ENCODE measurements around the gene PATJ. TPM values are rescaled to one million over a fixed set of nuclear protein-coding genes. Genes with fewer than 3 reads are reported as not detected.
"Not testable (repeated sequence)": the region's sequence is repeated elsewhere in the genome, so short reads cannot be mapped to it uniquely, and the experiment has no call there.

PATJ gene
- total RNA-seq, 1 experiment from 2014 or later, result 57.9 TPM

- TF ChIP-seq ZSCAN18 (CRISPR knock-in tag; IDR thresholded peaks at IDR 0.05), result peak; percentile 77; the same call in 1 of the 2 replicates
- peak; percentile 39; the same call in 1 of the 2 replicates for TF ChIP-seq ZNF423 (CRISPR knock-in tag; IDR thresholded peaks at IDR 0.05)
- peak; percentile 39; the same call in 1 of the 2 replicates for TF ChIP-seq MXD4 (CRISPR knock-in tag; IDR thresholded peaks at IDR 0.05; ENCODE audit: borderline replicate concordance)
- TF ChIP-seq ESRRA (CRISPR knock-in tag; IDR thresholded peaks at IDR 0.05; ENCODE audit: borderline replicate concordance), result peak; percentile 78; the same call in 1 of the 2 replicates
- TF ChIP-seq ZNF532 (CRISPR knock-in tag; IDR thresholded peaks at IDR 0.05; ENCODE audit: borderline replicate concordance), result peak; percentile 35; the same call in 1 of the 2 replicates
- DNase-seq (ENCODE audit: low spot score), result peak; percentile 23
- not testable (repeated sequence) for H3K36me3 Mint-ChIP-seq; H3K4me1 Mint-ChIP-seq; H3K4me3 Mint-ChIP-seq; H3K27me3 Mint-ChIP-seq (ENCODE audit: low read depth)
- POLR2A ChIA-PET, result interaction anchor here (0.7 kb wide), 1 partner anchor 15 kb away, joined by 4 read pairs; no protein-coding TSS in a partner anchor
- peaks cover 12% of the 10 kb centered on the region for H3K9me3 Mint-ChIP-seq
- ATAC-seq, result peak; percentile 65
- CTCF ChIA-PET, result interaction anchor here (0.8 kb wide), 1 partner anchor 28 kb away, joined by 3 read pairs; no protein-coding TSS in a partner anchor
- H3K27ac Mint-ChIP-seq, result peak overlapping the region; percentile 80; the same call in 1 of the 2 replicates
These were observed 224.4 kb downstream of the PATJ start for GRCh38 chr1:61966450-61967225.

GRCh38 chr1:61967750-61968149 is 225.5 kb downstream of the PATJ start:
- ChIA-PET POLR2A (no interaction called here), CTCF (interaction anchor here (0.6 kb wide), 1 partner anchor 254 kb away, joined by 3 read pairs; no protein-coding TSS in a partner anchor)
- no peak for ATAC-seq
- no peak for TF ChIP-seq ZNF425 (CRISPR knock-in tag; conservative IDR thresholded peaks at IDR 0.05)
- TF ChIP-seq ESRRA (CRISPR knock-in tag; IDR thresholded peaks at IDR 0.05; ENCODE audit: borderline replicate concordance), result no peak
- TF ChIP-seq ZNF532 (CRISPR knock-in tag; IDR thresholded peaks at IDR 0.05; ENCODE audit: borderline replicate concordance), result no peak
- TF ChIP-seq ZNF396 (CRISPR knock-in tag; IDR thresholded peaks at IDR 0.05; ENCODE audit: borderline replicate concordance), result no peak
- no peak for TF ChIP-seq CDX4 (CRISPR knock-in tag; IDR thresholded peaks at IDR 0.05; ENCODE audit: borderline replicate concordance)
- no peak for TF ChIP-seq JUN (CRISPR knock-in tag; IDR thresholded peaks at IDR 0.05)
- TF ChIP-seq SMAD4 (CRISPR knock-in tag; IDR thresholded peaks at IDR 0.05), result no peak
- no peak for TF ChIP-seq PREB (CRISPR knock-in tag; IDR thresholded peaks at IDR 0.05; ENCODE audit: borderline replicate concordance)
- TF ChIP-seq GTF2I (CRISPR knock-in tag; conservative IDR thresholded peaks at IDR 0.05), result no peak
- no peak for TF ChIP-seq ZNF423 (CRISPR knock-in tag; IDR thresholded peaks at IDR 0.05)
- TF ChIP-seq ZNF671 (CRISPR knock-in tag; IDR thresholded peaks at IDR 0.05), result no peak
- no peak for TF ChIP-seq IRF1 (CRISPR knock-in tag; IDR thresholded peaks at IDR 0.05)
- peaks cover 8% of the 10 kb centered on the region for H3K36me3 Mint-ChIP-seq
- H3K27ac Mint-ChIP-seq, result 0 out of 2 replicates have a peak overlapping the region, but pooled peaks have one; percentile 4
- peaks cover 12% of the 10 kb centered on the region for H3K9me3 Mint-ChIP-seq
- no peak for DNase-seq (ENCODE audit: low spot score)
- H3K4me1 Mint-ChIP-seq, result peaks cover 8% of the 10 kb centered on the region
- H3K4me3 Mint-ChIP-seq, result no peak overlapping the region
- H3K27me3 Mint-ChIP-seq (ENCODE audit: low read depth), result no peaks in the 10 kb centered on the region

Data from WTC11 (cell line).